Cardiac muscle cell (in vitro differentiated cells and primary cell): ENCODE data around the gene ZMYM2. TPM values are rescaled to one million over a fixed set of nuclear protein-coding genes. Genes with fewer than 3 reads are reported as not detected.

Experiments
- DNase-seq, 2 donors: peaks; one replicate each; pipeline versions ENCODE4 v3.0.0 to v3.0.0-alpha.2; 2010 to 2017; ENCODE audit warnings: low read depth in 1 of 2, low spot score in 1 of 2
- H3K27ac ChIP-seq: fragments of 200-600 bp; sonication (generic); 2 replicates; pipeline ENCODE4 v1.5.1; 2016
- H3K27me3 ChIP-seq: fragments of 200-600 bp; sonication (generic); 2 replicates; pipeline ENCODE4 v1.6.0; 2016; ENCODE audit warnings: control low read depth
- H3K36me3 ChIP-seq: fragments of 200-600 bp; sonication (generic); 2 replicates; pipeline ENCODE4 v1.5.1; 2016; ENCODE audit warnings: control low read depth
- H3K4me1 ChIP-seq: fragments of 200-600 bp; sonication (generic); 2 replicates; pipeline ENCODE4 v1.8.1; 2017; ENCODE audit warnings: low read depth, mild to moderate bottlenecking, mixed run types
- H3K4me3 ChIP-seq: fragments of 200-600 bp; sonication (generic); 2 replicates; pipeline ENCODE4 v1.5.1; 2016; ENCODE audit warnings: mild to moderate bottlenecking
- H3K9me3 ChIP-seq: fragments of 200-600 bp; sonication (generic); 2 replicates; pipeline ENCODE4 v1.5.1; 2017; ENCODE audit warnings: low read depth, mild to moderate bottlenecking, control low read depth
- polyA plus RNA-seq: library from polyadenylated mRNA; unstranded; fragments of >200 nt; fragmentation: Nextera tagmentation; extraction: Ambion mirVana; gene quantifications from 2 replicates; pipeline ENCODE4 v1.2.1, GENCODE V29; 2016
- total RNA-seq: library from RNA; depleted of rRNA; stranded (reverse); fragments of >200 nt; gene quantifications from 2 replicates; pipeline ENCODE4 v1.2.3, GENCODE V29; 2016
- TF ChIP-seq, protein P1 (sequence below): IDR thresholded peaks from 2 replicates; pipeline ENCODE4 v1.5.1; 2012; ENCODE audit warnings: low read depth, mild to moderate bottlenecking, low read length

The ZMYM2 gene
- total and polyA plus RNA-seq, 2 experiments from 2014 or later, result 42.5 to 82.1 TPM

DNA sequence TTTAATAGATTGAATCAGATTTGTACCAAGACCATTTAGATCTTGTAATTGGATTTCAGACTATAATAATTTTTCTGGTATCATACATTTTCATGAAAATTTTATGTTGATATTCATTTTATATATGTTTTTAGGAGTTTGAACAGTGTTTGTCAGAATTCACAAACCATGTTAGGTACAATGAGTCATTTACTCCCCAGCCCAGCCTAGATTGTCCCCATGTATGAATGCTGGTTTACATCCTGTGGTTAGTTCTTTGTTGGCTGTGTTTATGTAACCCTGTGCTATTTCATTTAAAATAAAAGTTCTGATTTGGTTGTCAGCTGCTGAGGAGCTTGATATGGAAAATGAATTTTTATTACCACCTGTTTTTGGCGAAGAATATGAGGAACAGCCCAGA, 105.6 kb downstream of the ZMYM2 start:
- H3K36me3 ChIP-seq, result peaks cover 88% of the 10 kb centered on the region
- H3K27me3 ChIP-seq, result no peaks in the 10 kb centered on the region
- no peaks in the 10 kb centered on the region for H3K4me1 ChIP-seq
- no peaks in the 10 kb centered on the region for H3K9me3 ChIP-seq
- TF ChIP-seq, protein P1, sequence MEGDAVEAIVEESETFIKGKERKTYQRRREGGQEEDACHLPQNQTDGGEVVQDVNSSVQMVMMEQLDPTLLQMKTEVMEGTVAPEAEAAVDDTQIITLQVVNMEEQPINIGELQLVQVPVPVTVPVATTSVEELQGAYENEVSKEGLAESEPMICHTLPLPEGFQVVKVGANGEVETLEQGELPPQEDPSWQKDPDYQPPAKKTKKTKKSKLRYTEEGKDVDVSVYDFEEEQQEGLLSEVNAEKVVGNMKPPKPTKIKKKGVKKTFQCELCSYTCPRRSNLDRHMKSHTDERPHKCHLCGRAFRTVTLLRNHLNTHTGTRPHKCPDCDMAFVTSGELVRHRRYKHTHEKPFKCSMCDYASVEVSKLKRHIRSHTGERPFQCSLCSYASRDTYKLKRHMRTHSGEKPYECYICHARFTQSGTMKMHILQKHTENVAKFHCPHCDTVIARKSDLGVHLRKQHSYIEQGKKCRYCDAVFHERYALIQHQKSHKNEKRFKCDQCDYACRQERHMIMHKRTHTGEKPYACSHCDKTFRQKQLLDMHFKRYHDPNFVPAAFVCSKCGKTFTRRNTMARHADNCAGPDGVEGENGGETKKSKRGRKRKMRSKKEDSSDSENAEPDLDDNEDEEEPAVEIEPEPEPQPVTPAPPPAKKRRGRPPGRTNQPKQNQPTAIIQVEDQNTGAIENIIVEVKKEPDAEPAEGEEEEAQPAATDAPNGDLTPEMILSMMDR, result no peak
- H3K4me3 ChIP-seq, result no peak overlapping the region
- DNase-seq, result peak in 1 of 2 donors; percentile 24
- no peak overlapping the region for H3K27ac ChIP-seq

DNA sequence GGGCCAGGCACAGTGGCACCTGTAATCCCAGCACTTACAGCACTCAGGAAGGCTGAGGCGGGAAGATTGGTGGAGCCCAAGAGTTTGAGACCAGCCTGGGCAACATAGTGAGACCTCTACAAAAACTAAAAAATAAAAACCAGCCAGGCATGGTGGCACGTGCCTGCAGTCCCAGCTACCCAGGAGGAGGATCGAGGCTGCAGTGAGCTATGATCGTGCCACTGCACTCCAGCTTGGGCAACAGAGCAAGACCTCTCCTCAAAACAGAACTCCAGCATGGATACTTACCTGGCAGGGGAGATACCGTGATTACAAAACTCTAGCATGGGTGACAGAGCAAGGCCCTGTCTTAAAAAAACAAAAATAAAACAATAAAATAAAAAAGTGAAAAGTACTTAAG, 107.0 kb downstream of the ZMYM2 start:
- no peaks in the 10 kb centered on the region for H3K27me3 ChIP-seq
- peaks cover 77% of the 10 kb centered on the region for H3K36me3 ChIP-seq
- no peak overlapping the region for H3K27ac ChIP-seq
- no peaks in the 10 kb centered on the region for H3K4me1 ChIP-seq
- TF ChIP-seq, protein P1, result no peak
- DNase-seq, result no peak
- H3K4me3 ChIP-seq, result no peak overlapping the region
- no peaks in the 10 kb centered on the region for H3K9me3 ChIP-seq

DNA sequence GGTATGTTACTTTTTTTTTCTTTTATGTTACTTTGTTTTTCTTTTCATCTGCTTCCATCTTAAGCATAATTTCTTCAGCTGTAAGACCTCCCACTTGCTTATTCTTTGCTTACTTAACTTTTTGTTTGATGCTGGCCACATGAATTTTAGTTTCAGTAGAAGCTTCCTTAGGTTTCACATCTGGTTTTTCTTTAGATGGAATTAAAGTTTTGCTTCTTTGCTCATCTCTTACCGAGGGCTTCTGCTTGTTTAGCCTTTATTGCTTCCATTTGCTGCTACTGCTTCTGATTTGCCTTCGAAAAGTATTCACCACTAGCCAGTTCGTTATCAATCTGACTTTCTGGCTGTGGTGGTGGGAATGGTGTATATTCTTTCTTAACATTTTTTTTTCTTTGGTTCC, 111.4 kb downstream of the ZMYM2 start:
- no peak for DNase-seq
- H3K36me3 ChIP-seq, result peaks cover 51% of the 10 kb centered on the region
- TF ChIP-seq, protein P1, result no peak

DNA sequence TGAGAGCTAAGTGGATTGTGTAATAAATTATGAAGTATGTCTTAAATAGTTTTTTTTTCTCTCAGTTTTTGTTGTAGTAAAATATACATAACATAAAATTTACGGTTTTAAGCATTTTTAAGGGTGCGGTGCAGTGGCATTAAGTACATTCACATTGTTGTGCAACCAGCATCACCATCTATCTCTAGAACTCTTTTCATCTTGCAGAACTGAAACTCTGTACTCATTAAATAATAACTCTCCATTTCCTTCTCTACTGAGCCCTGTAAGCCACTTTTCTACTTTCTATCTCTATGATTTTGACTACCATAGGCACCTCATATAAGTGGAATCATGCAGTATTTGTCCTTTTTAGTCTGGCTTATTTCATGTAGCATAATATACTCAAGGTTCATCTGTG, 115.2 kb downstream of the ZMYM2 start:
- H3K27ac ChIP-seq, result peak overlapping the region; percentile 80
- H3K4me3 ChIP-seq, result no peak overlapping the region
- H3K9me3 ChIP-seq, result no peaks in the 10 kb centered on the region
- no peak for DNase-seq
- no peaks in the 10 kb centered on the region for H3K27me3 ChIP-seq
- H3K36me3 ChIP-seq, result peaks cover 16% of the 10 kb centered on the region
- H3K4me1 ChIP-seq, result peaks cover 14% of the 10 kb centered on the region
- TF ChIP-seq, protein P1, result no peak

More for the DNA sequence above, 111.4 kb downstream of the ZMYM2 start:
- H3K27ac ChIP-seq, result no peak overlapping the region
- H3K4me1 ChIP-seq, result peaks cover 4% of the 10 kb centered on the region
- no peak overlapping the region for H3K4me3 ChIP-seq
- H3K27me3 ChIP-seq, result no peaks in the 10 kb centered on the region
- no peaks in the 10 kb centered on the region for H3K9me3 ChIP-seq

DNA sequence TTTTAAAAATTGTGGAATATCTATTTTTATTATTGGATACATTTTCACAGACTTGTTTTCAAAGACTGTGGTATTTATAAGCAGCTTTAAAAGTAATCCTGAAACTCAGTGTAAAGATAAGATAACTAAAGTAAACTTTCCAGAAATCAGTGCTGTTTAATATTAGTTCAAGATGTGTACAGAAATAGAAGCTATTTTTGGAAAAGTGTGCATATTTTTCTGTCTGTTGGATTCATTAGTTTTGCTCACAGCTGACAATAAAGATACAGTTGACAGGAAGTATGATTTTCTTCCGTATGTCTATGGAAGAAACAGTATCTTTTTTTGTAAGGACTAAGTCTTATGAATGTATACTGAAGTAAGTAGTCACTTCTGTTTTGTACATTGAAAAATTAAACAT, 116.4 kb downstream of the ZMYM2 start:
- TF ChIP-seq, protein P1, result no peak
- H3K4me1 ChIP-seq, result peaks cover 22% of the 10 kb centered on the region
- H3K36me3 ChIP-seq, result peaks cover 10% of the 10 kb centered on the region
- DNase-seq, result no peak
- H3K27ac ChIP-seq, result peak overlapping the region; percentile 80
- H3K27me3 ChIP-seq, result no peaks in the 10 kb centered on the region
- H3K4me3 ChIP-seq, result no peak overlapping the region
- H3K9me3 ChIP-seq, result no peaks in the 10 kb centered on the region

DNA sequence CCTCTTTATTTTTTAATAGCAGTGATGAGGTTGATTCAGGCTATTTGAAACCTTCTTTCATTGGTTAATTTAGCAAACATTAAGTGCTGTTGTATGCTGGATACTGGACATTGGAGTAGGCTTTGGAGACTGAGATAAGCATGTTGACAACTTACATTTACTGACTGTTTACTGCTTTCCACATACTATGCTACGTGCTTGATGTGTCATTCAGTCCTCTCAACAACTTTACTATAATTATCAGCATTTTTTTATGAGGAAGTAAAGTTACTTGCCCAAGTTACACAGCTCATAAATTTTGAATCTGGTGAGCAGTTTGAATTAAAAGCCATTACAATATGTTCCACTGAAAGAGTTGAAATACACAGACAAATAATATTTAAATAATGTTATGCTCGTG, 118.6 kb downstream of the ZMYM2 start:
- H3K4me1 ChIP-seq, result peaks cover 43% of the 10 kb centered on the region
- TF ChIP-seq, protein P1, result no peak

More for the DNA sequence above, 118.6 kb downstream of the ZMYM2 start:
- Histone ChIP-seq H3K9me3 (no peaks in the 10 kb centered on the region), H3K27me3 (no peaks in the 10 kb centered on the region), H3K36me3 (peaks cover 6% of the 10 kb centered on the region), H3K27ac (peak overlapping the region; percentile 36), H3K4me3 (no peak overlapping the region)
- no peak for DNase-seq
